Measurements from ENCODE around the gene HIRA. TPM values are rescaled to one million over a fixed set of nuclear protein-coding genes. Genes with fewer than 3 reads are reported as not detected.

HIRA gene
- total RNA-seq, 4 donors from 2014 or later: 18.3 to 29.3 (median 20.3) TPM

- H3K4me3 ChIP-seq: no peak overlapping the region
- peaks cover 12 to 16% (median 14%) of the 10 kb centered on the region in 4 donors for H3K4me1 ChIP-seq
- in situ Hi-C loops (cut with MboI; ENCODE audit: low pct_ligation_motif_present in 1 of 4, low pct_unique_long_range_greater_than_20kb in 1 of 4, low sequenced_read_pairs in 3 of 4): no loop called here
- TF ChIP-seq EP300 (IDR thresholded peaks at IDR 0.05; ENCODE audit: low read depth): no peak
- no peak for TF ChIP-seq POLR2A (IDR thresholded peaks at IDR 0.05)
- no peak for TF ChIP-seq CTCF (IDR thresholded peaks at IDR 0.05)
- peaks cover 0 to 33% (median 12%) of the 10 kb centered on the region in 4 donors for H3K36me3 ChIP-seq
- DNase-seq: no peak
- 90% methylated on average over 3 of the region's 3 CpGs; no CpG with 5 or more reads in 1 of the 2 donors for WGBS, 2 donors (ENCODE audit: low coverage in 1 of 2)
- no peak overlapping the region for H3K27ac ChIP-seq
- H3K27me3 ChIP-seq: no peaks in the 10 kb centered on the region
- no peaks in the 10 kb centered on the region for H3K9me3 ChIP-seq
- intact Hi-C loops (cut with DNase I; ENCODE audit: low total_unique reads): no loop called here
Measured at GRCh38 chr22:19473578-19473977, 42.0 kb upstream of the HIRA start.

- H3K27ac ChIP-seq: no peak overlapping the region
- intact Hi-C loops (cut with DNase I; ENCODE audit: low total_unique reads): no loop called here
- H3K9me3 ChIP-seq: no peaks in the 10 kb centered on the region
- H3K4me1 ChIP-seq: peaks cover 2 to 6% (median 3%) of the 10 kb centered on the region in 4 donors
- H3K36me3 ChIP-seq: peaks cover 0 to 39% (median 18%) of the 10 kb centered on the region in 4 donors
- TF ChIP-seq POLR2A (IDR thresholded peaks at IDR 0.05): no peak
- no peak for TF ChIP-seq POLR2AphosphoS5 (IDR thresholded peaks at IDR 0.05)
- TF ChIP-seq EP300 (IDR thresholded peaks at IDR 0.05; ENCODE audit: low read depth): no peak
- TF ChIP-seq CTCF (IDR thresholded peaks at IDR 0.05): no peak
- no peak for DNase-seq
- no peaks in the 10 kb centered on the region for H3K27me3 ChIP-seq
- 90 to 93% methylated on average over 3 to 8 of the region's 8 CpGs for WGBS, 2 donors (ENCODE audit: low coverage in 1 of 2)
- H3K4me3 ChIP-seq: no peak overlapping the region
- in situ Hi-C loops (cut with MboI; ENCODE audit: low pct_ligation_motif_present in 1 of 4, low pct_unique_long_range_greater_than_20kb in 1 of 4, low sequenced_read_pairs in 3 of 4): no loop called here
Measured at GRCh38 chr22:19472233-19472632, 40.7 kb upstream of the HIRA start.

- intact Hi-C loops (cut with DNase I; ENCODE audit: low total_unique reads): no loop called here
- peaks cover 0 to 46% (median 21%) of the 10 kb centered on the region in 4 donors for H3K36me3 ChIP-seq
Measured at GRCh38 chr22:19471572-19471971, 40.0 kb upstream of the HIRA start.

GRCh38 chr22:19470010-19470409 lies 38.5 kb upstream of the HIRA start:
- H3K27ac ChIP-seq: no peak overlapping the region
- DNase-seq: no peak
- TF ChIP-seq POLR2A (IDR thresholded peaks at IDR 0.05): no peak
- TF ChIP-seq CTCF (IDR thresholded peaks at IDR 0.05): no peak
- TF ChIP-seq EP300 (IDR thresholded peaks at IDR 0.05; ENCODE audit: low read depth): no peak
- TF ChIP-seq POLR2AphosphoS5 (IDR thresholded peaks at IDR 0.05): no peak
- H3K9me3 ChIP-seq: no peaks in the 10 kb centered on the region
- peaks cover 0 to 61% (median 29%) of the 10 kb centered on the region in 4 donors for H3K36me3 ChIP-seq
- in situ Hi-C loops (cut with MboI; ENCODE audit: low pct_ligation_motif_present in 1 of 4, low pct_unique_long_range_greater_than_20kb in 1 of 4, low sequenced_read_pairs in 3 of 4) (no loop called here), intact Hi-C loops (cut with DNase I; ENCODE audit: low total_unique reads) (no loop called here)
- H3K4me3 ChIP-seq: no peak overlapping the region
- WGBS, 2 donors (ENCODE audit: low coverage in 1 of 2): 79 to 100% methylated on average over 1 to 2 of the region's 2 CpGs
- H3K4me1 ChIP-seq: no peaks in the 10 kb centered on the region
- H3K27me3 ChIP-seq: no peaks in the 10 kb centered on the region

More at GRCh38 chr22:19471572-19471971, 40.0 kb upstream of the HIRA start:
- no peaks in the 10 kb centered on the region for H3K9me3 ChIP-seq
- DNase-seq: no peak
- in situ Hi-C loops (cut with MboI; ENCODE audit: low pct_ligation_motif_present in 1 of 4, low pct_unique_long_range_greater_than_20kb in 1 of 4, low sequenced_read_pairs in 3 of 4): no loop called here
- no peak overlapping the region for H3K27ac ChIP-seq
- H3K4me1 ChIP-seq: no peaks in the 10 kb centered on the region
- TF ChIP-seq POLR2AphosphoS5 (IDR thresholded peaks at IDR 0.05): no peak
- TF ChIP-seq CTCF (IDR thresholded peaks at IDR 0.05): no peak
- TF ChIP-seq EP300 (IDR thresholded peaks at IDR 0.05; ENCODE audit: low read depth): no peak
- no peak for TF ChIP-seq POLR2A (IDR thresholded peaks at IDR 0.05)
- H3K4me3 ChIP-seq: no peak overlapping the region
- 93% methylated on average over 11 of the region's 11 CpGs; no CpG with 5 or more reads in 1 of the 2 donors for WGBS, 2 donors (ENCODE audit: low coverage in 1 of 2)
- no peaks in the 10 kb centered on the region for H3K27me3 ChIP-seq

All from transverse colon (tissue), 4 donors.